Suprapubic skin (tissue), 3 donors: ENCODE measurements around the gene PROC.

ENCODE experiments used
- EP300 ChIP-seq: sonication (generic); formaldehyde crosslinking; IDR thresholded peaks from one replicate; pipeline ENCODE4 v1.6.1; 2017; ENCODE audit warnings: antibody characterized with exemption
- POLR2A ChIP-seq, 2 donors: fragments of 450-650 bp; IDR thresholded peaks; one replicate each; pipeline ENCODE4 v1.6.1; 2017; ENCODE audit warnings: antibody characterized with exemption in 2 of 2, mild to moderate bottlenecking in 2 of 2, moderate library complexity in 2 of 2
- TF ChIP-seq, protein P1 (sequence below), 2 donors: fragments of 200-600 bp in 1 of 2; fragments of 450-650 bp in 1 of 2; sonication (generic) in 1 of 2; IDR thresholded peaks; one replicate each; pipeline ENCODE4 v1.5.1; 2016 to 2019; ENCODE audit warnings: antibody characterized with exemption in 2 of 2, mild to moderate bottlenecking in 1 of 2, moderate library complexity in 1 of 2

DNA sequence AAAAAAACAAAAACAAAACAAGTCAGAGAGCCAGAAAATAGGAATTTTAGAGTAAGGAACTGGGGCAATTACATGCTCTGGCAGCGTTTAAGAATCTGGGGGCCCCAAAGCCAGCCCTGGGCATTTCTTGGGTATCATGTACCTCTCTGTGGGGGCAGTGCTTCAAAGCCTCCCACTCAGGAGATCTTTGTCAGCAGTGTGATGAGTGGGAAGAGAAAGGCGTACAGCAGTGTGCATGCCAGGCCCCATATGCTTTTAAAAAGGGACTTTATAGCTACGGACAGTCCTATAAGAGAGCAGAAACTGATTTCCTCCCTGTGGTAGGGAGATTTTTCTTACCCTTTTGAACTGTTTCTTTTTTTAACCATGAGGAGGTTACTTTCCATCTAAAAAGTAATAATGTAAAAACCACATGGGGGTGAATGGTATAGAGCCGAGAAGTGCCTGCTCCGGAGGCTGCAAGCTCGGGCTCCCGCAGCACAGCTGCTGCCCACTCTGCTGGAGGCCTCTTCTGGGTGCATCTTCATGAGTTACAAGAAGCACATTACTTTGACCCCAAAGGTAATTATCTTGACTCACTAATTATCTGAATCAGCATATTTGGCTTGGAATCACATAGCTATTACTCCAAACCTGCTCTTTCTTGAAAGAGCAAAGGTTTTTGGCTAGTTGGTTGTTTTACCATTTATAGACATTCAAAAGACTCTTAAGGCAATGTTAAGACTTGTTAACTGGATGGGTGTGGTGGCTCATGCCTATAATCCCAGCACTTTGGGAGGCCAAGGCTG lies 46.4 kb downstream of the PROC start:
- TF ChIP-seq, protein P1, sequence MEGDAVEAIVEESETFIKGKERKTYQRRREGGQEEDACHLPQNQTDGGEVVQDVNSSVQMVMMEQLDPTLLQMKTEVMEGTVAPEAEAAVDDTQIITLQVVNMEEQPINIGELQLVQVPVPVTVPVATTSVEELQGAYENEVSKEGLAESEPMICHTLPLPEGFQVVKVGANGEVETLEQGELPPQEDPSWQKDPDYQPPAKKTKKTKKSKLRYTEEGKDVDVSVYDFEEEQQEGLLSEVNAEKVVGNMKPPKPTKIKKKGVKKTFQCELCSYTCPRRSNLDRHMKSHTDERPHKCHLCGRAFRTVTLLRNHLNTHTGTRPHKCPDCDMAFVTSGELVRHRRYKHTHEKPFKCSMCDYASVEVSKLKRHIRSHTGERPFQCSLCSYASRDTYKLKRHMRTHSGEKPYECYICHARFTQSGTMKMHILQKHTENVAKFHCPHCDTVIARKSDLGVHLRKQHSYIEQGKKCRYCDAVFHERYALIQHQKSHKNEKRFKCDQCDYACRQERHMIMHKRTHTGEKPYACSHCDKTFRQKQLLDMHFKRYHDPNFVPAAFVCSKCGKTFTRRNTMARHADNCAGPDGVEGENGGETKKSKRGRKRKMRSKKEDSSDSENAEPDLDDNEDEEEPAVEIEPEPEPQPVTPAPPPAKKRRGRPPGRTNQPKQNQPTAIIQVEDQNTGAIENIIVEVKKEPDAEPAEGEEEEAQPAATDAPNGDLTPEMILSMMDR (IDR thresholded peaks at IDR 0.05), result no peak
- TF ChIP-seq POLR2A (IDR thresholded peaks at IDR 0.05) (no peak), EP300 (no peak)
